IMR-90 (cell line): ENCODE data around the gene POLR1A. TPM values are rescaled to one million over a fixed set of nuclear protein-coding genes. Genes with fewer than 3 reads are reported as not detected.

Source experiments
- ATAC-seq: fragments of 200-7000 bp; cut with Tn5 transposase; 2 replicates; pipeline ENCODE4 v1.9.1; 2020; ENCODE audit warnings: low read depth, mild to moderate bottlenecking, moderate library complexity
- BruUV-seq: library from RNA; stranded (reverse); fragments of 400-500 nt; replicated peaks from 2 replicates; lab custom pipeline; 2021; lab: Mats Ljungman, UMichigan
- CTCF ChIA-PET: fragments of 300-600 bp; formaldehyde crosslinking; extraction: SDS; loops from one replicate; lab custom pipeline; 2021; ENCODE audit warnings: antibody characterized with exemption; lab: Yijun Ruan, JAX
- POLR2A ChIA-PET: fragments of 300-600 bp; sonication (Branson Sonifier 250); formaldehyde crosslinking; loops from one replicate; lab custom pipeline; 2022; ENCODE audit warnings: antibody characterized with exemption; ENCODE audit not compliant: unreplicated experiment; lab: Charles Lee
- DNase-seq: peaks from one replicate; pipeline ENCODE4 v3.0.0; 2013
- H2AFZ ChIP-seq: replicated peaks from 2 replicates; pipeline ENCODE3; 2013; ENCODE audit warnings: low read length, mild to moderate bottlenecking; ENCODE audit not compliant: poor library complexity
- H2AK5ac ChIP-seq: 2 replicates; pipeline ENCODE4 v1.6.1; 2013; ENCODE audit warnings: low read depth, low read length, inconsistent platforms
- H2AK9ac ChIP-seq: replicated peaks from 2 replicates; pipeline ENCODE3; 2013; ENCODE audit warnings: mild to moderate bottlenecking, low read depth, low read length, moderate library complexity; ENCODE audit not compliant: poor library complexity
- H2BK120ac ChIP-seq: 2 replicates; pipeline ENCODE4 v1.6.1; 2013; ENCODE audit warnings: low read depth, low read length, inconsistent platforms
- H2BK15ac ChIP-seq: 3 replicates; pipeline ENCODE4 v1.6.1; 2013; ENCODE audit warnings: low read depth, low read length, inconsistent platforms
- H2BK20ac ChIP-seq: 2 replicates; pipeline ENCODE4 v1.6.1; 2013; ENCODE audit warnings: low read depth, mild to moderate bottlenecking, inconsistent platforms, low read length, moderate library complexity
- H2BK5ac ChIP-seq: 2 replicates; pipeline ENCODE4 v1.6.1; 2013; ENCODE audit warnings: mild to moderate bottlenecking, low read depth, low read length, inconsistent platforms; ENCODE audit not compliant: poor library complexity, severe bottlenecking
- H3K14ac ChIP-seq: replicated peaks from 2 replicates; pipeline ENCODE4 v1.6.1; 2013; ENCODE audit warnings: low read depth, low read length, inconsistent platforms
- H3K18ac ChIP-seq: 2 replicates; pipeline ENCODE4 v1.6.1; 2013; ENCODE audit warnings: low read depth, low read length, control low read depth
- H3K23ac ChIP-seq: 2 replicates; pipeline ENCODE4 v1.6.1; 2013; ENCODE audit warnings: low read depth, low read length, inconsistent platforms
- H3K27ac ChIP-seq: 2 replicates; pipeline ENCODE4 v1.5.1; 2013; ENCODE audit warnings: mild to moderate bottlenecking, control low read depth, low read length; ENCODE audit not compliant: insufficient read depth
- H3K27me3 ChIP-seq: 2 replicates; pipeline ENCODE4 v1.6.1; 2013; ENCODE audit warnings: low read length; ENCODE audit not compliant: control insufficient read depth, insufficient read depth
- H3K36me3 ChIP-seq: 2 replicates; pipeline ENCODE4 v1.6.1; 2013; ENCODE audit warnings: low read length, mixed read lengths; ENCODE audit not compliant: control insufficient read depth, insufficient read depth
- H3K4ac ChIP-seq: 2 replicates; pipeline ENCODE4 v1.6.1; 2013; ENCODE audit warnings: low read depth, low read length, inconsistent platforms
- H3K4me1 ChIP-seq: 2 replicates; pipeline ENCODE4 v1.6.1; 2013; ENCODE audit warnings: low read length, mixed read lengths; ENCODE audit not compliant: control insufficient read depth, insufficient read depth
- H3K4me2 ChIP-seq: 2 replicates; pipeline ENCODE4 v1.6.1; 2013; ENCODE audit warnings: low read depth, mild to moderate bottlenecking, control low read depth, low read length, moderate library complexity
- H3K4me3 ChIP-seq: 2 replicates; pipeline ENCODE4 v1.5.1; 2013; ENCODE audit warnings: low read depth, mild to moderate bottlenecking, control low read depth, low read length, moderate library complexity; ENCODE audit not compliant: insufficient read depth
- H3K56ac ChIP-seq: 2 replicates; pipeline ENCODE4 v1.6.1; 2013; ENCODE audit warnings: low read length, inconsistent platforms; ENCODE audit not compliant: insufficient read depth; ENCODE audit errors: extremely low read depth
- H3K79me1 ChIP-seq, 2 experiments: 2 replicates each; pipeline ENCODE4 v1.6.1; 2013; ENCODE audit warnings: low read length in 2 of 2, inconsistent platforms in 1 of 2, low read depth in 1 of 2
- H3K9ac ChIP-seq: 2 replicates; pipeline ENCODE4 v1.6.1; 2013; ENCODE audit warnings: low read depth, low read length, control low read depth
- H3K9me1 ChIP-seq: 2 replicates; pipeline ENCODE4 v1.6.1; 2013; ENCODE audit warnings: low read length, inconsistent platforms; ENCODE audit not compliant: insufficient read depth
- H3K9me3 ChIP-seq: 2 replicates; pipeline ENCODE4 v1.6.1; 2013; ENCODE audit warnings: low read length; ENCODE audit not compliant: control insufficient read depth, insufficient read depth
- H4K20me1 ChIP-seq: 2 replicates; pipeline ENCODE4 v1.6.1; 2013; ENCODE audit warnings: low read length, inconsistent platforms; ENCODE audit not compliant: insufficient read depth
- H4K5ac ChIP-seq: 2 replicates; pipeline ENCODE4 v1.6.1; 2013; ENCODE audit warnings: mild to moderate bottlenecking, low read depth, low read length, control low read depth
- H4K8ac ChIP-seq, 2 experiments: 2 replicates each; pipeline ENCODE4 v1.6.1; 2013; ENCODE audit warnings: low read depth in 2 of 2, low read length in 2 of 2, control low read depth in 1 of 2, inconsistent platforms in 1 of 2
- H4K91ac ChIP-seq: 2 replicates; pipeline ENCODE4 v1.6.1; 2013; ENCODE audit warnings: low read depth, low read length, inconsistent platforms; ENCODE audit not compliant: insufficient read depth
- BHLHE40 ChIP-seq: fragments of 150-350 bp; IDR thresholded peaks from 2 replicates; pipeline ENCODE4 v1.6.1; 2016; ENCODE audit warnings: mild to moderate bottlenecking, low read depth, low read length
- CEBPB ChIP-seq: IDR thresholded peaks from 2 replicates; pipeline ENCODE4 v1.6.1; 2012; ENCODE audit warnings: low read depth, low read length, improper control_type of control experiment
- CTCF ChIP-seq: conservative IDR thresholded peaks from 2 replicates; pipeline ENCODE4 v1.5.1; 2012; ENCODE audit warnings: mild to moderate bottlenecking, low read depth, low read length, improper control_type of control experiment
- FOS ChIP-seq: fragments of 150-350 bp; IDR thresholded peaks from 2 replicates; pipeline ENCODE4 v1.6.1; 2016; ENCODE audit warnings: low read depth, low read length
- MAFK ChIP-seq: IDR thresholded peaks from 2 replicates; pipeline ENCODE4 v1.6.1; 2012; ENCODE audit warnings: low read depth, low read length, improper control_type of control experiment
- MXI1 ChIP-seq: IDR thresholded peaks from 2 replicates; pipeline ENCODE4 v1.6.1; 2012; ENCODE audit warnings: low read depth, mild to moderate bottlenecking, low read length, moderate library complexity, borderline replicate concordance
- NFE2L2 ChIP-seq: fragments of 150-350 bp; IDR thresholded peaks from 2 replicates; pipeline ENCODE4 v1.6.1; 2016; ENCODE audit warnings: low read depth, mild to moderate bottlenecking, low read length
- POLR2A ChIP-seq: IDR thresholded peaks from 2 replicates; pipeline ENCODE4 v1.6.1; 2012; ENCODE audit warnings: mild to moderate bottlenecking, low read depth, low read length
- RCOR1 ChIP-seq: IDR thresholded peaks from 2 replicates; pipeline ENCODE4 v1.6.1; 2012; ENCODE audit warnings: mild to moderate bottlenecking, low read length, improper control_type of control experiment; ENCODE audit not compliant: insufficient replicate concordance
- WGBS, 2 experiments: methylation state at CpG; one replicate each; pipeline versions ENCODE4 v1.1.5 to v1.1.7; 2013; ENCODE audit warnings: missing lambda C conversion rate in 2 of 2; ENCODE audit not compliant: insufficient read length in 1 of 2; ENCODE audit errors: extremely low coverage in 2 of 2; 5-methylcytosine and 5-hydroxymethylcytosine counted together
- dilution Hi-C: fragments of 300-500 bp; cut with HindIII; formaldehyde crosslinking; loops from one replicate; pipeline ENCODE4 v1.14.3; 2018; ENCODE audit warnings: low sequenced_read_pairs; ENCODE audit not compliant: unreplicated experiment
- in situ Hi-C: fragments of 300-500 bp; cut with MboI; formaldehyde crosslinking; loops from 3 replicates; pipeline ENCODE4 v1.14.3; 2019; ENCODE audit warnings: low sequenced_read_pairs, inconsistent platforms, mixed read lengths
- intact Hi-C: fragments of 100-400 bp; cut with micrococcal nuclease; formaldehyde crosslinking; loops from 2 replicates; pipeline ENCODE4 v1.10.0; 2022
- polyA plus RNA-seq, 3 experiments: library from polyadenylated mRNA; depleted of rRNA; stranded (reverse); fragments of >200 nt; gene quantifications; 2 replicates each; pipeline ENCODE4 v1.2.3, GENCODE V29; 2012; ENCODE audit warnings: low replicate concordance in 1 of 3
- total RNA-seq: library from RNA; depleted of rRNA; stranded (reverse); fragments of >200 nt; gene quantifications from 2 replicates; pipeline ENCODE4 v1.2.3, GENCODE V29; 2012

POLR1A gene
- total and polyA plus RNA-seq, 2 of the 4 experiments (the other 2 are of a cell fraction), result 7.6 to 27.4 TPM

GRCh38 chr2:86044045-86044444, 61.6 kb downstream of the POLR1A start:
- no peak for DNase-seq
- intact Hi-C loops, result no loop called here
- Histone ChIP-seq H3K79me1 (0 out of 4 replicates have a peak, but pooled peaks cover 0 to 2% of the 10 kb centered on the region in 2 experiments), H2BK15ac (no peak overlapping the region), H2AFZ (no peak overlapping the region), H3K9me3 (no peaks in the 10 kb centered on the region), H3K4me1 (no peaks in the 10 kb centered on the region), H4K91ac (no peak overlapping the region), H2BK5ac (no peak overlapping the region), H3K4me2 (no peak overlapping the region), H3K14ac (no peak overlapping the region), H3K9ac (no peak overlapping the region), H3K27me3 (no peaks in the 10 kb centered on the region), H4K5ac (no peak overlapping the region), H3K4ac (no peak overlapping the region), H3K36me3 (peaks cover 78% of the 10 kb centered on the region), H4K8ac (no peak overlapping the region), H2AK5ac (no peak overlapping the region), H3K27ac (no peak overlapping the region), H3K56ac (no peak overlapping the region), H3K23ac (no peak overlapping the region), H2BK20ac (no peak overlapping the region), H3K4me3 (no peak overlapping the region), H2AK9ac (no peak overlapping the region), H3K9me1 (peaks cover 1% of the 10 kb centered on the region; the same call in 1 of the 2 replicates), H3K18ac (no peak overlapping the region), H2BK120ac (no peak overlapping the region), H4K20me1 (no peaks in the 10 kb centered on the region)
- no peak for ATAC-seq
- 90% methylated on average over 2 of the region's 12 CpGs; no CpG with 5 or more reads in 1 of the 2 experiments for WGBS, 2 experiments
- POLR2A ChIA-PET, result no interaction called here
- in situ Hi-C loops, result no loop called here
- no peak for TF ChIP-seq MAFK
- TF ChIP-seq CEBPB, result no peak
- TF ChIP-seq CTCF, result no peak
- no peak for TF ChIP-seq POLR2A
- no peak for TF ChIP-seq RCOR1
- no peak for TF ChIP-seq MXI1
- no peak for TF ChIP-seq BHLHE40
- TF ChIP-seq FOS, result no peak
- no peak for TF ChIP-seq NFE2L2
- no TSS peak for BruUV-seq
- dilution Hi-C loops, result no loop called here
- CTCF ChIA-PET, result no interaction called here
